Dedifferentiated amniotic fluid mesenchymal stem cell (primary cell): Measurements from ENCODE around the gene IKZF4.
"Not testable (repeated sequence)": the region's sequence is repeated elsewhere in the genome, so short reads cannot be mapped to it uniquely, and the experiment has no call there.

Source experiments
- DNase-seq: peaks from one replicate; pipeline ENCODE4 v3.0.0-alpha.2; 2016; ENCODE audit errors: extremely low spot score

IKZF4 gene

GRCh38 chr12:56020423-56021184, at the start of gene IKZF4:
TSS of gene IKZF4 (plus strand) at chr12:56021043. CDS start at chr12:56021494, 451 bp downstream.
- no peak for DNase-seq

- DNase-seq, result peak; percentile 25
These were observed 48.8 kb upstream of the IKZF4 start for GRCh38 chr12:55972042-55972441.

GRCh38 chr12:55972456-55972855, 48.4 kb upstream of the IKZF4 start:
- no peak for DNase-seq

- DNase-seq, result no peak
These were observed 47.8 kb upstream of the IKZF4 start for GRCh38 chr12:55972911-55973598.

GRCh38 chr12:55973599-55974307, 47.1 kb upstream of the IKZF4 start, which contains the start of gene RAB5B:
TSS of gene RAB5B (plus strand) at chr12:55974078. CDS start at chr12:55986961, 12,883 bp downstream.
- peak; percentile 100 for DNase-seq

- DNase-seq, result no peak
These were observed 46.5 kb upstream of the IKZF4 start for GRCh38 chr12:55974308-55974730.

- DNase-seq, result no peak
These were observed 42.5 kb upstream of the IKZF4 start for GRCh38 chr12:55978393-55978792.

GRCh38 chr12:55979069-55979468, 41.8 kb upstream of the IKZF4 start:
- no peak for DNase-seq

GRCh38 chr12:55981882-55982281, 39.0 kb upstream of the IKZF4 start:
- DNase-seq, result not testable (repeated sequence)

- DNase-seq, result no peak
These were observed 38.4 kb upstream of the IKZF4 start for GRCh38 chr12:55982319-55982936.

GRCh38 chr12:55983232-55983842, 37.5 kb upstream of the IKZF4 start:
- no peak for DNase-seq

GRCh38 chr12:55984861-55985260, 36.0 kb upstream of the IKZF4 start:
- DNase-seq, result no peak

GRCh38 chr12:55985341-55985740, 35.5 kb upstream of the IKZF4 start:
- no peak for DNase-seq

- not testable (repeated sequence) for DNase-seq
These were observed 34.9 kb upstream of the IKZF4 start for GRCh38 chr12:55985976-55986375.

GRCh38 chr12:55991110-55991509, 29.7 kb upstream of the IKZF4 start:
- DNase-seq, result no peak

- no peak for DNase-seq
These were observed 27.5 kb upstream of the IKZF4 start for GRCh38 chr12:55993230-55993853.

- no peak for DNase-seq
These were observed 25.5 kb upstream of the IKZF4 start for GRCh38 chr12:55995366-55995765.

- peak; percentile 60 for DNase-seq
These were observed 24.6 kb upstream of the IKZF4 start for GRCh38 chr12:55996201-55996714.

- peak; percentile 97 for DNase-seq
These were observed 23.9 kb upstream of the IKZF4 start, which contains the start of gene SUOX for GRCh38 chr12:55996715-55997534. TSS of gene SUOX (plus strand) at chr12:55997276. CDS start at chr12:56002222, 4,946 bp downstream.

GRCh38 chr12:55997535-55997859, 23.3 kb upstream of the IKZF4 start:
- no peak for DNase-seq
